Smooth muscle cell (in vitro differentiated cells): Measurements from ENCODE around the gene COL9A2. TPM values are rescaled to one million over a fixed set of nuclear protein-coding genes. Genes with fewer than 3 reads are reported as not detected.
A peak's percentile ranks its signal among the peaks of the same experiment; 100 is the strongest.

Experiments
- DNase-seq: peaks from one replicate; lab custom pipeline; 2025; ENCODE audit not compliant: unreplicated experiment; lab: John Stamatoyannopoulos, UW
- H2AFZ ChIP-seq: fragments of 200-600 bp; sonication (generic); 2 replicates; pipeline ENCODE4 v1.6.0; 2016; ENCODE audit warnings: antibody characterized with exemption, low read depth, mild to moderate bottlenecking
- H3F3A ChIP-seq: fragments of 200-600 bp; sonication (generic); 2 replicates; pipeline ENCODE4 v1.6.0; 2017; ENCODE audit warnings: antibody characterized with exemption, low read depth
- H3K27ac ChIP-seq: fragments of 200-600 bp; sonication (generic); 2 replicates; pipeline ENCODE4 v1.5.1; 2016; ENCODE audit warnings: low read depth, mild to moderate bottlenecking
- H3K27me3 ChIP-seq: fragments of 200-600 bp; sonication (generic); 2 replicates; pipeline ENCODE4 v1.6.1; 2016; ENCODE audit warnings: low read depth, mild to moderate bottlenecking
- H3K36me3 ChIP-seq: fragments of 200-600 bp; sonication (generic); 2 replicates; pipeline ENCODE4 v1.5.1; 2016; ENCODE audit warnings: low read depth
- H3K4me1 ChIP-seq: fragments of 200-600 bp; sonication (generic); 2 replicates; pipeline ENCODE4 v1.5.1; 2016; ENCODE audit warnings: low read depth
- H3K4me2 ChIP-seq: fragments of 200-600 bp; sonication (generic); 2 replicates; pipeline ENCODE4 v1.6.0; 2016; ENCODE audit warnings: mild to moderate bottlenecking
- H3K4me3 ChIP-seq: fragments of 200-600 bp; sonication (generic); 2 replicates; pipeline ENCODE4 v1.5.1; 2016; ENCODE audit warnings: mild to moderate bottlenecking
- H3K79me2 ChIP-seq: fragments of 200-600 bp; sonication (generic); 2 replicates; pipeline ENCODE4 v1.6.0; 2016; ENCODE audit warnings: low read depth, mild to moderate bottlenecking
- H3K9ac ChIP-seq: fragments of 200-600 bp; sonication (generic); 2 replicates; pipeline ENCODE4 v1.6.0; 2016; ENCODE audit warnings: low read depth
- H3K9me3 ChIP-seq: fragments of 200-600 bp; sonication (generic); replicated peaks from 2 replicates; pipeline ENCODE4 v1.5.1; 2016; ENCODE audit warnings: low read depth
- H4K20me1 ChIP-seq: fragments of 200-600 bp; sonication (generic); 2 replicates; pipeline ENCODE4 v1.6.0; 2016; ENCODE audit warnings: low read depth
- CTCF ChIP-seq: fragments of 200-600 bp; sonication (generic); IDR thresholded peaks from 2 replicates; pipeline ENCODE4 v1.5.1; 2017; ENCODE audit warnings: borderline replicate concordance, mild to moderate bottlenecking, antibody characterized with exemption; ENCODE audit not compliant: insufficient read depth, poor library complexity, severe bottlenecking
- whole genome bisulfite sequencing: methylation state at CpG from one replicate; pipeline ENCODE4 v1.1.7; 2016; ENCODE audit warnings: low lambda C conversion rate; 5-methylcytosine and 5-hydroxymethylcytosine counted together
- polyA plus RNA-seq: library from polyadenylated mRNA; unstranded; fragments of >200 nt; fragmentation: Nextera tagmentation; extraction: Ambion mirVana; gene quantifications from 2 replicates; pipeline ENCODE4 v1.2.1, GENCODE V29; 2016
- total RNA-seq: library from RNA; depleted of rRNA; stranded (reverse); fragments of >200 nt; gene quantifications from 2 replicates; pipeline ENCODE4 v1.2.3, GENCODE V29; 2014

COL9A2 gene
- total and polyA plus RNA-seq, 2 experiments from 2014 or later, result 8.0 to 24.5 TPM

GRCh38 chr1:40317394-40318074 lies 448 bp upstream of the COL9A2 start:
- H3K4me1 ChIP-seq, result peaks cover 18% of the 10 kb centered on the region
- no peaks in the 10 kb centered on the region for H3K79me2 ChIP-seq
- H2AFZ ChIP-seq, result no peak overlapping the region
- WGBS, result 43% methylated on average over 18 of the region's 21 CpGs
- H3K36me3 ChIP-seq, result no peaks in the 10 kb centered on the region
- peaks cover 3% of the 10 kb centered on the region for H3F3A ChIP-seq
- H4K20me1 ChIP-seq, result no peaks in the 10 kb centered on the region
- peak overlapping the region; percentile 88 for H3K4me2 ChIP-seq
- H3K27ac ChIP-seq, result no peak overlapping the region
- TF ChIP-seq CTCF, result no peak
- no peak overlapping the region for H3K9ac ChIP-seq
- H3K4me3 ChIP-seq, result peak overlapping the region; percentile 49
- H3K9me3 ChIP-seq, result no peaks in the 10 kb centered on the region
- no peak for DNase-seq
- H3K27me3 ChIP-seq, result peaks cover 25% of the 10 kb centered on the region

- H3K9ac ChIP-seq, result no peak overlapping the region
- H3K4me2 ChIP-seq, result peak overlapping the region; percentile 88
- H3K9me3 ChIP-seq, result no peaks in the 10 kb centered on the region
- peak; percentile 28 for DNase-seq
- no peaks in the 10 kb centered on the region for H4K20me1 ChIP-seq
- peak overlapping the region; percentile 81 for H2AFZ ChIP-seq
- 4% methylated on average over 40 of the region's 41 CpGs for WGBS
- H3K4me3 ChIP-seq, result peak overlapping the region; percentile 49
- H3F3A ChIP-seq, result peaks cover 3% of the 10 kb centered on the region
- no peaks in the 10 kb centered on the region for H3K79me2 ChIP-seq
- no peak for TF ChIP-seq CTCF
- no peaks in the 10 kb centered on the region for H3K36me3 ChIP-seq
- peaks cover 18% of the 10 kb centered on the region for H3K4me1 ChIP-seq
- peaks cover 25% of the 10 kb centered on the region for H3K27me3 ChIP-seq
- H3K27ac ChIP-seq, result no peak overlapping the region
These were observed 1.1 kb downstream of the COL9A2 start for GRCh38 chr1:40315795-40316594.

- Histone ChIP-seq H3K4me3 (peak overlapping the region; percentile 49), H2AFZ (peak overlapping the region; percentile 88), H3K9me3 (no peaks in the 10 kb centered on the region), H3K9ac (no peak overlapping the region), H3K4me1 (peaks cover 18% of the 10 kb centered on the region), H3K27ac (no peak overlapping the region), H3K36me3 (no peaks in the 10 kb centered on the region), H3K27me3 (peaks cover 25% of the 10 kb centered on the region), H3K79me2 (no peaks in the 10 kb centered on the region), H3K4me2 (peak overlapping the region; percentile 88), H4K20me1 (no peaks in the 10 kb centered on the region), H3F3A (peaks cover 3% of the 10 kb centered on the region)
- DNase-seq, result peak; percentile 64
- peak; percentile 87 for TF ChIP-seq CTCF
- 3% methylated on average over 39 of the region's 42 CpGs for WGBS
These were observed 1.8 kb downstream of the COL9A2 start for GRCh38 chr1:40315239-40315794.
